Kidney (tissue), 14 donors: ENCODE results near the gene LDAF1. TPM values are rescaled to one million over a fixed set of nuclear protein-coding genes. Genes with fewer than 3 reads are reported as not detected.

Experiments
- DNase-seq, 5 donors: peaks; one replicate each; pipeline ENCODE4 v3.0.0-alpha.2; 2013 to 2020
- FAIRE-seq: peaks from 2 replicates; lab custom pipeline; 2012; peaks lifted over from hg19 to GRCh38; lab: Jason Lieb, UNC
- H3K27ac ChIP-seq, 2 donors: one replicate each; pipeline ENCODE4 v1.7.0; 2013; ENCODE audit warnings: low read depth in 2 of 2, low read length in 2 of 2, inconsistent platforms in 1 of 2
- H3K27me3 ChIP-seq: one replicate; pipeline ENCODE4 v1.7.1; 2013; ENCODE audit warnings: low read length, inconsistent platforms; ENCODE audit not compliant: control insufficient read depth, insufficient read depth
- H3K36me3 ChIP-seq, 3 donors: one replicate each; pipeline versions ENCODE4 v1.7.0 to v1.7.1; 2013; ENCODE audit warnings: low read length in 3 of 3, control low read depth in 1 of 3, inconsistent platforms in 1 of 3; ENCODE audit not compliant: insufficient read depth in 3 of 3, control insufficient read depth in 2 of 3
- H3K4me1 ChIP-seq, 3 donors: one replicate each; pipeline versions ENCODE4 v1.7.0 to v1.7.1; 2013; ENCODE audit warnings: low read length in 3 of 3, inconsistent platforms in 1 of 3, low read depth in 1 of 3; ENCODE audit not compliant: control insufficient read depth in 2 of 3, insufficient read depth in 2 of 3
- H3K4me3 ChIP-seq, 3 donors: one replicate each; pipeline versions ENCODE4 v1.7.0 to v1.8.1; 2013; ENCODE audit warnings: low read length in 3 of 3, control low read depth in 1 of 3, inconsistent platforms in 1 of 3
- H3K9ac ChIP-seq, 3 donors: one replicate each; pipeline versions ENCODE4 v1.7.0 to v1.7.1; 2013; ENCODE audit warnings: low read length in 3 of 3, control low read depth in 1 of 3, inconsistent platforms in 1 of 3
- H3K9me3 ChIP-seq, 3 donors: one replicate each; pipeline versions ENCODE4 v1.7.0 to v1.7.1; 2013; ENCODE audit warnings: low read length in 3 of 3, control low read depth in 1 of 3, inconsistent platforms in 1 of 3; ENCODE audit not compliant: control insufficient read depth in 2 of 3, insufficient read depth in 1 of 3
- intact Hi-C: fragments of 100-400 bp; cut with DNase I; formaldehyde crosslinking; loops from one replicate; pipeline ENCODE4 v1.11.1; 2022
- polyA plus RNA-seq: library from polyadenylated mRNA; stranded (reverse); fragments of 350-450 nt; fragmentation: Illumina TruSeq; extraction: RNeasy Lipid Tissue Mini Kit (QIAGEN cat#74804); gene quantifications from one replicate; pipeline ENCODE4 v1.2.3, GENCODE V29; 2014; ENCODE audit warnings: low read depth, low replicate concordance; ENCODE audit not compliant: insufficient read depth
- total RNA-seq: library from RNA; stranded (reverse); fragmentation: NEBNext Ultra II Directional; extraction: Animal tissue kit (Norgen Biotek cat#: 25700); gene quantifications from one replicate; pipeline ENCODE4 v1.2.1, GENCODE V29; 2021
- TF ChIP-seq, protein P1 (sequence below): IDR thresholded peaks from 3 replicates; pipeline ENCODE4 v1.5.1; 2012; ENCODE audit warnings: mild to moderate bottlenecking, moderate library complexity, borderline replicate concordance; ENCODE audit not compliant: insufficient read depth; ENCODE audit errors: extremely low read depth
- donor health status: control.
- donor health status: control.
- donor health status: control.
- donor health status: control.
- donor health status: control.
- donor health status: DM: yes; HTN: yes; CAD: no.
- donor health status: Normal renal cell carcinoma (clear cell type).

The LDAF1 gene
- total and polyA plus RNA-seq, 2 donors from 2014 or later, result 16.4 to 35.1 TPM

DNA sequence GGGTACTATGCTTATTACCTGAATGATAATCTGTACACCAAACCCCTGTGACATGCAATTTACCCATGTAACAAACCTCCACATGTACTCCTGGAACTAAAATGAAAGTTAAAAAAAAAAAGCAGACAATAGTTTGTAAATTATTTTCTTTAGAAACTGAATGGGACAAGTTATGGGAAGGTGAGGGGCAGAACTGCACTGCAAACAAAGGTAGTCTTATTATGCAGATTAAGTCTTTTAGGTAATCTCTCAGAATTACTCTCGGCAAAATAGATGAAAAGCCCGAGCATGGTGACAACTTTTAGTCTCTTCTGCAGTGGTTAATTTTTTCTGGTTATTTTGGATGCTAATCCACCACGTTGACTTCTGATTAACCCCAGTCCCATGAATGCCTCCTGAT is 25.5 kb downstream of the LDAF1 start:
- Histone ChIP-seq H3K9ac (no peak overlapping the region), H3K4me1 (no peaks in the 10 kb centered on the region), H3K9me3 (no peaks in the 10 kb centered on the region), H3K36me3 (peaks cover 0 to 18% (median 6%) of the 10 kb centered on the region in 3 donors), H3K27me3 (no peaks in the 10 kb centered on the region), H3K4me3 (no peak overlapping the region), H3K27ac (no peak overlapping the region)
- intact Hi-C loops, result no loop called here
- TF ChIP-seq, protein P1, sequence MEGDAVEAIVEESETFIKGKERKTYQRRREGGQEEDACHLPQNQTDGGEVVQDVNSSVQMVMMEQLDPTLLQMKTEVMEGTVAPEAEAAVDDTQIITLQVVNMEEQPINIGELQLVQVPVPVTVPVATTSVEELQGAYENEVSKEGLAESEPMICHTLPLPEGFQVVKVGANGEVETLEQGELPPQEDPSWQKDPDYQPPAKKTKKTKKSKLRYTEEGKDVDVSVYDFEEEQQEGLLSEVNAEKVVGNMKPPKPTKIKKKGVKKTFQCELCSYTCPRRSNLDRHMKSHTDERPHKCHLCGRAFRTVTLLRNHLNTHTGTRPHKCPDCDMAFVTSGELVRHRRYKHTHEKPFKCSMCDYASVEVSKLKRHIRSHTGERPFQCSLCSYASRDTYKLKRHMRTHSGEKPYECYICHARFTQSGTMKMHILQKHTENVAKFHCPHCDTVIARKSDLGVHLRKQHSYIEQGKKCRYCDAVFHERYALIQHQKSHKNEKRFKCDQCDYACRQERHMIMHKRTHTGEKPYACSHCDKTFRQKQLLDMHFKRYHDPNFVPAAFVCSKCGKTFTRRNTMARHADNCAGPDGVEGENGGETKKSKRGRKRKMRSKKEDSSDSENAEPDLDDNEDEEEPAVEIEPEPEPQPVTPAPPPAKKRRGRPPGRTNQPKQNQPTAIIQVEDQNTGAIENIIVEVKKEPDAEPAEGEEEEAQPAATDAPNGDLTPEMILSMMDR, result no peak
- no peak for DNase-seq
- FAIRE-seq, result no peak

DNA sequence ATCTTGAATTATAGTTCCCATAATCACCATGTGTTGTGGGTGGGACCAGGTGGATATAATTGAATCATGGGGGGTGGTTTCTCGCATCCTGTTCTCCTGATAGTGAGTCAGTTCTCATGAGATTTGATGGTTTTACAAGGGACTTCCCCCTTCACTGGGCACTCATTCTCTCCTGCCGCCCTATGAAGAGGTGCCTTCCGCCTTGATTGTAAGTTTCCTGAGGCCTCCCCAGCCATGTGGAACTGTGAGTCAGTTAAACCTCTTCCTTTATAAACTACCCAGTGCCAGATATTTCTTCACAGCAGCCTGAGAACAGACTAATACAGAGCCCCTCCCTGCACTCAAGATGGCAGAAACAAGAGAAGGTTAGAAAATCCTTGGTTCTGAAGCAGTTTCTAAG is 26.4 kb downstream of the LDAF1 start:
- Histone ChIP-seq H3K27ac (no peak overlapping the region), H3K4me1 (no peaks in the 10 kb centered on the region), H3K9me3 (no peaks in the 10 kb centered on the region), H3K36me3 (peaks cover 0 to 18% (median 6%) of the 10 kb centered on the region in 3 donors), H3K4me3 (no peak overlapping the region), H3K27me3 (no peaks in the 10 kb centered on the region), H3K9ac (no peak overlapping the region)
- intact Hi-C loops, result no loop called here
- TF ChIP-seq, protein P1, result no peak
- FAIRE-seq, result no peak
- DNase-seq, result no peak

DNA sequence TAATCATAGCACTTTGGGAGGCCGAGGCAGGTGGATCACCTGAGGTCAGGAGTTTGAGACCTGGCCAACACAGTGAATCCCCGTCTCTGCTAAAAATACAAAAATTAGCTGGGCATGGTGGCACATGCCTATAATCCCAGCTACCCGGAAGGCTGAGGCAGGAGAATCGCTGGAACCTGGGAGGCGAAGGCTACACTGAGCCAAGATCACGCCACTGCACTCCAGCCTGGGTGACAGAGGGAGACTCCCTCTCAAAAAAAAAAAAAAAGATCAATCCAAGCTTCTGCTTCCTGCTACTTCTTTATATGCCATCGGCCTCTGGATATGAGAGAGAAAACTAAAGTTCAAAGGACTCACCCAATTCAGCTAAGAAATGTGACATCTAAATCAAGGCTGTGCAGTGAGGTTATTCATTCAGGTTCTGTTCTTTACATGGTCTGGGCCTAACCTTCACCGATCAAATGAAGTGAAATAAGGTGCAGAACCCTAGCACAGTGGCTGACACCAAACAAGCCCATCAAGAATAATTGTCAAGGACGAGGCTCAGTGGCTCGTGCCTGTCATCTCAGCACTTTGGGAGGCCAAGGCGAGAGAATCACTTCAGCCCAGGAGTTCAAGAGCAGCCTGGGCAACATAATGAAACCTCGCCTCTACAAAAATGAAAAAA is 27.3 kb downstream of the LDAF1 start:
- intact Hi-C loops, result no loop called here

More for the DNA sequence above, 27.3 kb downstream of the LDAF1 start:
- Histone ChIP-seq H3K9me3 (no peaks in the 10 kb centered on the region), H3K27ac (no peak overlapping the region), H3K4me1 (no peaks in the 10 kb centered on the region), H3K36me3 (peaks cover 0 to 15% (median 6%) of the 10 kb centered on the region in 3 donors), H3K9ac (no peak overlapping the region), H3K4me3 (no peak overlapping the region), H3K27me3 (no peaks in the 10 kb centered on the region)
- TF ChIP-seq, protein P1, result no peak
- FAIRE-seq, result no peak
- DNase-seq, result no peak
